Superior temporal gyrus (tissue), 1 donor: ENCODE results near the gene FBXL17.
"Not testable (repeated sequence)": the region's sequence is repeated elsewhere in the genome, so short reads cannot be mapped to it uniquely, and the experiment has no call there.

Experiments used
- DNase-seq: peaks from one replicate; pipeline ENCODE4 v3.0.0-alpha.2; 2016; ENCODE audit errors: extremely low spot score

The FBXL17 gene

GRCh38 chr5:108164574-108164973, 217.3 kb downstream of the FBXL17 start:
- no peak for DNase-seq

- not testable (repeated sequence) for DNase-seq
Observed at GRCh38 chr5:108152854-108153253, 229.0 kb downstream of the FBXL17 start.

- DNase-seq = no peak
Observed at GRCh38 chr5:108149369-108149768, 232.5 kb downstream of the FBXL17 start.

DNA sequence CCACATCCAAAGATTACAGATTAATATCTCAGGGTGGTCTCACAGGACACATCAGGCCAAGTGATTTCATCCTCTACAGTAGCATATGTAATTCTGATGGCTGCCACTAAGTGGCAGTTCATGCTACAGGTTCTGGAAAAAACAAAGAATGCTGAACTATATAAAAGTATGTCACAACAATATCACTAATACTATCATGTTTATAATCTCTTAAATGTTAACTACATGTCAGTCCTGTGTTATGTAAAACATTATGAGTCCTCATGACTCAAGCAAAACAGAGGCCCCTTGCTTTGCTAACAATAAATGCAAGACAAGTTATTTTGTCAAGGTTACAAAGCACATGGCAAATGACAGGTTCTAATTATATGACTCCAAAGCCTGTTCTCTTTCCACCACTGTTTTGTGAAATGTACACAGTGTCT, 233.2 kb downstream of the FBXL17 start:
- peak; percentile 38 for DNase-seq

DNA sequence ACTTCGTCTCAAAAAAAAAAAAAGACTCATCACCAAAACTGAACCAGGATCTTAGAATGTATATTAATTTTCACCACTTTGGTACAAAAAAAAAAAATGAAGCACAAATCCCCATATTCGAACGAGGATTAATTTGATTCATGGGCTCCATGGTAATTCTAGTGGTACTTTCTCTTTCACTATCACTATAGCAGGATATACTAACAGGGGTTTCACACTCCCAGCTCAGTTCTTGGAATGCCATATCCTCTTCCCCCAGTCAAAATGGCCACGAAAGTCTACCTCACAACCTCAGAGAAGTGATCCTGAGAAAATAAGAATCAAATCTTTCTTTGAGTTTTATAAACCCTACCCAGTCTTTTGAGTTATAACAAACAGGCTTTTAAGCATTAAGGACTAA, 235.7 kb downstream of the FBXL17 start:
- DNase-seq = no peak

DNA sequence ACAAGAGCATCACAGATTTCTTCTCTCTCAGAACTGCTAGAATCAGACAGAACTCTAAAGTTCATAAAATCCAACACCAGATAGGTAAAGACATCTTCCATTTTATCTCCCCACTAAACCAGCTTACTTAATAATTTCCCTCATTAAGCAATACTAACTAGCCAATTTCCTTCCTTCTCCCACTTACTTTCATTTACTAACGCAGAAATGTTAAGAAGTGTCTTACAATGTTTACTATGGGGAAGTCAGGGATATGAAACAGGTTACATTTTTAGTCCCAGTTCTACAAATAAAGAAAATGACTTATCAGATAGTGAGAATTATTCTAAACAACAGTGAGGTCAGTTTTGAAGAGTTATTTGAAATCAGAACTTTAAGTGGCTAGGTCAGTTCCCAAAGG, 236.5 kb downstream of the FBXL17 start:
- no peak for DNase-seq

DNA sequence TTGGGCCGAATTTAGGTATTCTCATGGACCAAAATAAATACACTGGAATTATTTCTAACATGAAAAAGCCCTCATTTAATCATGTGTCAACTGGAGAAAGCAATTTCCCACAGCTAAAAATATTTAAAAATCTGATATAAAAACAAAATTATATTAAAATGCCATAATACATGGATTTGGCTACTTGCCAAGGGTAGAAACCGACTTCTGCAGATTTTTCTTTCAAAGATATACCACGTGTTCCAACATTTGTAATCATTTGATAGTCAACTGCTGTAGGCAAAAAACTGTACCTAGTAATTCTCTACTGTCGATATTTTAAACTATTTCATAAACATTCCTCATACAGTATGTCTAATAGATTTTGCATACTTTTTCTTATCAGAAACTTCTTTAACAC, 237.6 kb downstream of the FBXL17 start:
- DNase-seq = no peak

DNA sequence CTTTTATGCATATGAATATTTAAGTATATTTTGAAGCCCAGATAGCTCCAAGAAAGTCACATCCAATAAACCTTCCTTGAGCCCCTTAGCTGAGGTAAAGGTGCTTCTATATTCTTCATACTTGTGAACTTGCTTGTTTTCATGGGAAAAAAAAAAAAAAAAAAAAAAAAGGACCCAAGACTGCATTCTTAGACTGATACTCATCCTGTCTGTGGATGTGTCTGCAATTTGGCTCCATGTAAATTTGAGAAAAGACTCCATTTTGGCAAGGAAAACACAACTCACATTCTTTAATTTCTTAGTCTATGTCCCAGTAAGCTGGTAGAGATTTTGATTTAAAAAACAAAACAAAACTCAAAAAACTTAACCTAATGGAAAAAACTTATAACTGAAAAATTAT, 238.3 kb downstream of the FBXL17 start:
- no peak for DNase-seq

GRCh38 chr5:108141676-108142075, 240.2 kb downstream of the FBXL17 start:
- DNase-seq = no peak

- no peak for DNase-seq
Observed at GRCh38 chr5:108136493-108136892, 245.4 kb downstream of the FBXL17 start.

GRCh38 chr5:108129129-108129528, 252.8 kb downstream of the FBXL17 start:
- DNase-seq = no peak

- no peak for DNase-seq
Observed at GRCh38 chr5:108125771-108126511, 256.0 kb downstream of the FBXL17 start.

DNA sequence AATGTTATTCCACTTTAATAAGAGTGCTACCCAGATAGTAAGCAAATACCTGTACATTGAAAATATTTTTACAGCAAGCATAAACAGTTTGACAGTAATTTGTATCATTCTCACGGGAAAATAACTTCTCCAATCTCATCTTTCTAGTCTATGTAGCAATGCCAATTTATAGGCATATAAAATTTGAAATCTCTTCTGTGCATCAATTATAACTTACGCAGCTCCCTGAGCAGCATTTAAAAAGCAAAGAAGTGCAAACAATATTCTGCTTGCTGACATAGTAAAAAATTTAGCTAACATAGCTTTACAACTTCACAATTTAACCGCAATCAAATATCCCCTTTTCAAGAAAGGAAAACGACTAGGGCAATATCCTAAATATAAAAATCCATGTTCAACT, 257.3 kb downstream of the FBXL17 start:
- no peak for DNase-seq

GRCh38 chr5:108122702-108123101, 259.2 kb downstream of the FBXL17 start:
- DNase-seq = no peak

DNA sequence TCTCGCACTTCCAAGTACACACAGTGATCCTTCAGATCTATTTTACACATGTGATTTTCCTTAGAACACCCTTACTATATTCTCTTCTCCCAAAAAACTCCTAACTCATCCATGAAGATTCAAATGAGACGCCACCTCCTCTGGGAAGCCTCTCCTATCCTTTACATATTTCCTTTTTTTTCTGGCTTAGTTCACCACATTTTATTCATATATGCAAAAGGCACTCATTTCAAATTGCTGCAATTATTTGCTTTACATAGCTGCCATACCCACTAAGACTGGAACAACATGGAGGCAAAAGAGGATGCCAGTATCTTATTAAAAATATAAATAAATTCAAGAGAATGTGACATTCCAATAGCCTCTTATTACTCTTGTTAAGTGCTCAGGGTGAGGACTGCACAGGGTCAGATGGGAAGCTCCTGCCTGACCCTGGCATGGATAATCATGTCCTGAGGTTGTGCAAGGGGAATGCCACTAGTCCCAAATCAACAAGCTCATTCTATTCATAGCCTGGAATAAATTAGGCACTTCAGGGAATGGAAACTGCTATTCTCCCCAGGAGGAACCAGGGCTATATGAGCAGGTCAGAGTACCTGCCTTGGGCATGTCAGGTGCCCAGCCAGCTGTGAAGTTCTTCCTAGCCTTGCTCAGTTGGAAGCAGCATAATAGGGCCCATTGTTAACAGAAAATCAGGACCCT, 262.9 kb downstream of the FBXL17 start:
- DNase-seq = no peak

GRCh38 chr5:108115673-108116072, 266.2 kb downstream of the FBXL17 start:
- no peak for DNase-seq

DNA sequence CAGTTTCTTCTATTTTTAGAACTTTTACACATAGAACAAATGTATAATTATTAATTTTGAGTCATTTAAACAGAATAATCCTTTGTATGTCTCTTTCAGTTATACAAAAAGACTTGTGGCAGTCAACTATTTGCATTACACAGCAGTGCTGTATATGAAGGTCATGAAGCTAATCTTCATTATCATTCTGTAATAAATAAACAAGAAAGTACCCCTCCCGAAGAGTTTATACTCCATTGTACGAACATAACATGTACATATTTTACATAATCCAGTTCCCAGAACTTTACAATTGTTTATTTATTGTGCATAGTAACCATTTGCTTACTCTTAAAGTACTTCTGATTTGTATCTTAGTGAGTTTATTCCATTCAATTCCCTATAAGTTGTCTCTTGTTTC, 267.9 kb downstream of the FBXL17 start:
- no peak for DNase-seq

DNA sequence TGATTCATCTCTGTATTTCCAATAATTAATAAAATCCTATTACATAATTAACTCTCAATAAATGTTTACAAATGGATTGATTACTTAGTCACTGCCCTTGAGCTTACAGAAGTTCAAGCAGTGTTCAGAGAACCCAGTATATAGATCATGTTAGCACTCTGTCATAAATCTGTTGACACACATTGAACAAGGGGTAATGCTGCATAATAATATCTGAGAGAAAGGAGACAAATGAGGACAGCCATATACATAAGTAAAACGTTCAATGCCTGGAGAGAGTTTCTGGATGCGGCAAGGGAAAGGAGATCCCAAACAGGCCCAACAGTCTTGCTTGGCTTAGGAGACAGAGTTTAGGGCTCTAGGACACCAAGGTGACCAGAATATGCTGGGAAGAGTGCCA, 270.2 kb downstream of the FBXL17 start:
- no peak for DNase-seq

DNA sequence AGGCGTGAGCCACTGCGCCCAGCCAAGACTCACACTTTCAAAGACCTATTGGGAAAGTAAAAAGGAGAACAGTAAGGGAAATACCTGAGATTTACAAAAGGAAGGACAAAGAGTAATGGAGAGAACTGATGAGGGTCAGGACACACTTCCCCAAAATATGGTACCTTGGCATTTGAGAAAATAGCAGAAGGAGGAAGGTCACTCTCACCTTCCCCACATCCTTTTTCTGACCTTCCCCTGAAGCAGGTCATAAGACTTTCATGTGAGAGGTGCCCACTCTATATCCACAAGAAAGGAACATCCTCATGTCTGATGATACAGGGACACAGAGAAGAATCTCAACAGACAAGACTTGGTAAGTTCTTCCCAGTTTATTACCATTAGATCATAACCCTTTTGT, 272.8 kb downstream of the FBXL17 start:
- no peak for DNase-seq

- DNase-seq = no peak
Observed at GRCh38 chr5:108104448-108104847, 277.4 kb downstream of the FBXL17 start.

DNA sequence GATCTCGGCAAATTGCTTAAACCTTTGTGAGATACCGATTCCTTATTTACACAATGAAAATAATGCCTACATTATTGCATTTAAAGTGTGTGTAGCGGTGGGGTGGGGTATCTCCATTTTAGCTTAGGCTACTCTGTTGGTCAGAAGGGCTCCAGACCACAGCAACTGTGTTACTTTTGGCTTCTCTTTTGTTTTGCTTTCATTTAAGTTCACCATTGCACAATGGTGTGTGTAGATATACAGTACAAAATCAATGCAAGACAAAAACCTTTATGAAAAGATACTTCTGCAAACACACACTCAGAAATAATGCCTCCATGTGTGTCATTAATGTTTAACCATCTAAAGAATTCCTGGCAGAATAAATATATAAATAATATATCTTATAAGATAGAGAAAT, 279.4 kb downstream of the FBXL17 start:
- no peak for DNase-seq

GRCh38 chr5:108101821-108102220, 280.1 kb downstream of the FBXL17 start:
- no peak for DNase-seq

- DNase-seq = peak; percentile 98
Observed at GRCh38 chr5:108101130-108101529, 280.8 kb downstream of the FBXL17 start.
